H9 (cell line): ENCODE measurements around the gene SLC37A2. TPM values are rescaled to one million over a fixed set of nuclear protein-coding genes. Genes with fewer than 3 reads are reported as not detected.

ENCODE experiments used
- DNase-seq: peaks from one replicate; pipeline ENCODE4 v3.0.0-alpha.2; 2017
- H2AFZ ChIP-seq: one replicate; pipeline ENCODE4 v1.6.1; 2013; ENCODE audit warnings: mild to moderate bottlenecking, low read length, control low read depth, moderate library complexity
- H2AK5ac ChIP-seq: 2 replicates; pipeline ENCODE4 v1.6.1; 2013; ENCODE audit warnings: low read length, control low read depth, mixed read lengths; ENCODE audit not compliant: insufficient read length
- H2BK120ac ChIP-seq: one replicate; pipeline ENCODE4 v1.6.1; 2013; ENCODE audit warnings: low read depth, mild to moderate bottlenecking, low read length, control low read depth, inconsistent platforms; ENCODE audit not compliant: poor library complexity, severe bottlenecking
- H2BK12ac ChIP-seq: 2 replicates; pipeline ENCODE4 v1.6.1; 2013; ENCODE audit warnings: low read length, control low read depth, mixed read lengths, low read depth; ENCODE audit not compliant: insufficient read length
- H2BK15ac ChIP-seq: 2 replicates; pipeline ENCODE4 v1.6.1; 2013; ENCODE audit warnings: low read depth, low read length, control low read depth
- H2BK20ac ChIP-seq: one replicate; pipeline ENCODE4 v1.6.1; 2013; ENCODE audit warnings: low read depth, mild to moderate bottlenecking, low read length, control low read depth, inconsistent platforms; ENCODE audit not compliant: poor library complexity, severe bottlenecking
- H2BK5ac ChIP-seq: 2 replicates; pipeline ENCODE4 v1.6.1; 2013; ENCODE audit warnings: low read length, control low read depth, mixed read lengths; ENCODE audit not compliant: insufficient read length
- H3K14ac ChIP-seq: 2 replicates; pipeline ENCODE4 v1.6.1; 2013; ENCODE audit warnings: low read length, control low read depth; ENCODE audit not compliant: insufficient read depth
- H3K18ac ChIP-seq: 2 replicates; pipeline ENCODE4 v1.6.1; 2013; ENCODE audit warnings: low read depth, mild to moderate bottlenecking, mixed read lengths, low read length, control low read depth; ENCODE audit not compliant: insufficient read length
- H3K23ac ChIP-seq: 2 replicates; pipeline ENCODE4 v1.6.1; 2013; ENCODE audit warnings: low read length, control low read depth, mixed read lengths, low read depth; ENCODE audit not compliant: insufficient read length
- H3K23me2 ChIP-seq: 2 replicates; pipeline ENCODE4 v1.6.1; 2013; ENCODE audit warnings: low read depth, mild to moderate bottlenecking, mixed read lengths, low read length, control low read depth; ENCODE audit not compliant: insufficient read length, poor library complexity, severe bottlenecking
- H3K27ac ChIP-seq: 2 replicates; pipeline ENCODE4 v1.5.1; 2013; ENCODE audit warnings: low read length, control low read depth, mixed read lengths, low read depth; ENCODE audit not compliant: insufficient read length
- H3K27me3 ChIP-seq: 2 replicates; pipeline ENCODE4 v1.6.1; 2013; ENCODE audit warnings: low read length, control low read depth, inconsistent platforms; ENCODE audit not compliant: insufficient read depth
- H3K4ac ChIP-seq: 2 replicates; pipeline ENCODE4 v1.6.1; 2013; ENCODE audit warnings: low read depth, mild to moderate bottlenecking, control low read depth, inconsistent platforms, low read length, moderate library complexity
- H3K4me1 ChIP-seq: 2 replicates; pipeline ENCODE4 v1.6.1; 2013; ENCODE audit warnings: low read length, control low read depth, inconsistent platforms; ENCODE audit not compliant: insufficient read depth
- H3K4me2 ChIP-seq: 2 replicates; pipeline ENCODE4 v1.6.1; 2013; ENCODE audit warnings: low read length, control low read depth, mixed read lengths; ENCODE audit not compliant: insufficient read length, insufficient read depth
- H3K56ac ChIP-seq: 2 replicates; pipeline ENCODE4 v1.6.1; 2013; ENCODE audit warnings: low read depth, mild to moderate bottlenecking, mixed read lengths, low read length, control low read depth; ENCODE audit not compliant: insufficient read length
- H3K79me1 ChIP-seq: 2 replicates; pipeline ENCODE4 v1.6.1; 2013; ENCODE audit warnings: low read depth, mild to moderate bottlenecking, moderate library complexity, low read length, control low read depth, inconsistent platforms; ENCODE audit not compliant: insufficient read depth, poor library complexity, severe bottlenecking
- H3K79me2 ChIP-seq: 2 replicates; pipeline ENCODE4 v1.6.1; 2013; ENCODE audit warnings: low read length, control low read depth, inconsistent platforms; ENCODE audit not compliant: insufficient read depth
- H3K9ac ChIP-seq: 2 replicates; pipeline ENCODE4 v1.6.1; 2013; ENCODE audit warnings: low read length, control low read depth, mixed read lengths; ENCODE audit not compliant: insufficient read length; ENCODE audit errors: extremely low read depth
- H3K9me3 ChIP-seq: one replicate; pipeline ENCODE4 v1.6.1; 2013; ENCODE audit warnings: low read depth, low read length, inconsistent platforms; ENCODE audit not compliant: control insufficient read depth
- H3T11ph ChIP-seq: one replicate; pipeline ENCODE4 v1.6.1; 2013; ENCODE audit warnings: mild to moderate bottlenecking, low read length, control low read depth, inconsistent platforms
- H4K20me1 ChIP-seq: one replicate; pipeline ENCODE4 v1.6.1; 2013; ENCODE audit not compliant: control insufficient read depth, insufficient read length, insufficient read depth
- H4K5ac ChIP-seq: 2 replicates; pipeline ENCODE4 v1.6.1; 2013; ENCODE audit warnings: low read depth, mild to moderate bottlenecking, mixed read lengths, low read length, control low read depth; ENCODE audit not compliant: insufficient read length
- H4K8ac ChIP-seq: replicated peaks from 2 replicates; pipeline ENCODE4 v1.6.1; 2013; ENCODE audit warnings: low read length, control low read depth, mixed read lengths, low read depth; ENCODE audit not compliant: insufficient read length
- H4K91ac ChIP-seq: 2 replicates; pipeline ENCODE4 v1.6.1; 2013; ENCODE audit warnings: low read depth, mild to moderate bottlenecking, moderate library complexity, mixed read lengths, low read length, control low read depth; ENCODE audit not compliant: insufficient read length
- H3K27ac Mint-ChIP-seq, 3 experiments: 2 replicates in 2 of 3; 3 replicates in 1 of 3; pipeline ENCODE4 v1.8.0; 2020 to 2021; ENCODE audit warnings: mixed read lengths in 3 of 3, mild to moderate bottlenecking in 1 of 3, moderate library complexity in 1 of 3
- H3K27me3 Mint-ChIP-seq: 2 replicates; pipeline ENCODE4 v1.8.0; 2021; ENCODE audit warnings: low read depth, mild to moderate bottlenecking, moderate library complexity, mixed read lengths
- H3K36me3 Mint-ChIP-seq, 3 experiments: 2 replicates in 2 of 3; 3 replicates in 1 of 3; pipeline ENCODE4 v1.8.0; 2020 to 2021; ENCODE audit warnings: low read depth in 3 of 3, mixed read lengths in 3 of 3; ENCODE audit not compliant: insufficient read depth in 1 of 3
- H3K4me1 Mint-ChIP-seq, 2 experiments: 2 replicates each; pipeline ENCODE4 v1.8.0; 2020; ENCODE audit warnings: mixed read lengths in 2 of 2
- H3K4me3 Mint-ChIP-seq, 2 experiments: 2 replicates in 1 of 2; 3 replicates in 1 of 2; pipeline ENCODE4 v1.8.0; 2020 to 2021; ENCODE audit warnings: mild to moderate bottlenecking in 2 of 2, mixed read lengths in 2 of 2, moderate library complexity in 1 of 2
- H3K9me3 Mint-ChIP-seq, 2 experiments: 2 replicates in 1 of 2; 3 replicates in 1 of 2; pipeline ENCODE4 v1.8.0; 2020; ENCODE audit warnings: mild to moderate bottlenecking in 2 of 2, mixed read lengths in 2 of 2, moderate library complexity in 1 of 2
- CTCF ChIP-seq: fragments of 200-600 bp; sonication (generic); conservative IDR thresholded peaks from 3 replicates; pipeline ENCODE4 v1.8.0; 2021; ENCODE audit warnings: antibody characterized with exemption, mild to moderate bottlenecking
- WGBS: extraction: QIAGEN DNeasy Blood & Tissue Kit; methylation state at CpG from one replicate; pipeline ENCODE4 v1.1.7; 2013; ENCODE audit warnings: missing lambda C conversion rate, low lambda C conversion rate, mixed read lengths; ENCODE audit not compliant: insufficient read length; ENCODE audit errors: extremely low coverage; 5-methylcytosine and 5-hydroxymethylcytosine counted together
- total RNA-seq: library from RNA; stranded (reverse); gene quantifications from 2 replicates; pipeline ENCODE4 v1.2.1, GENCODE V29; 2021

SLC37A2 gene
- total RNA-seq, 1 experiment from 2014 or later: 1.2 TPM

GRCh38 chr11:125128450-125128849 lies 65.3 kb downstream of the SLC37A2 start:
- H4K5ac ChIP-seq: no peak overlapping the region
- DNase-seq: no peak
- no peak overlapping the region for H2BK20ac ChIP-seq
- H3K9ac ChIP-seq: no peak overlapping the region
- H3K23ac ChIP-seq: no peak overlapping the region
- TF ChIP-seq CTCF: no peak
- H4K20me1 ChIP-seq: no peaks in the 10 kb centered on the region
- no CpG with 5 or more reads among the region's 4 CpGs for WGBS
- H3K79me2 ChIP-seq: no peaks in the 10 kb centered on the region
- Mint-ChIP-seq H3K4me3 (no peak overlapping the region), H3K27ac (no peak overlapping the region), H3K27me3 (peaks cover 61% of the 10 kb centered on the region), H3K36me3 (peaks cover 0 to 5% (median 0%) of the 10 kb centered on the region in 3 experiments; a peak in 3 of 7 replicates), H3K4me1 (peaks cover 2 to 12% of the 10 kb centered on the region in 2 experiments; a peak in 2 of 4 replicates), H3K9me3 (no peaks in the 10 kb centered on the region)
- H2BK120ac ChIP-seq: no peak overlapping the region
- no peak overlapping the region for H4K8ac ChIP-seq
- H3K14ac ChIP-seq: no peak overlapping the region
- H3T11ph ChIP-seq: no peak overlapping the region
- H3K23me2 ChIP-seq: no peaks in the 10 kb centered on the region
- H3K9me3 ChIP-seq: no peaks in the 10 kb centered on the region
- no peak overlapping the region for H4K91ac ChIP-seq
- H3K27ac ChIP-seq: no peak overlapping the region
- H2BK5ac ChIP-seq: no peak overlapping the region
- H3K79me1 ChIP-seq: no peaks in the 10 kb centered on the region
- H2BK12ac ChIP-seq: no peak overlapping the region
- no peak overlapping the region for H3K18ac ChIP-seq
- H3K4me1 ChIP-seq: no peaks in the 10 kb centered on the region
- no peak overlapping the region for H2AK5ac ChIP-seq
- no peak overlapping the region for H2BK15ac ChIP-seq
- no peak overlapping the region for H3K56ac ChIP-seq
- H3K27me3 ChIP-seq: peaks cover 2% of the 10 kb centered on the region; the same call in 1 of the 2 replicates
- no peak overlapping the region for H2AFZ ChIP-seq
- H3K4ac ChIP-seq: no peak overlapping the region
- H3K4me2 ChIP-seq: no peak overlapping the region
